Trophoblast cell (in vitro differentiated cells and primary cell): ENCODE measurements around the gene MSL3.

Source experiments
- DNase-seq, 2 donors: peaks; one replicate each; pipeline ENCODE4 v3.0.0-alpha.2; 2016
- H2AFZ ChIP-seq: 2 replicates; pipeline ENCODE4 v1.6.1; 2013; ENCODE audit warnings: low read length, moderate library complexity, mild to moderate bottlenecking; ENCODE audit not compliant: insufficient read depth, poor library complexity
- H2AK5ac ChIP-seq: 2 replicates; pipeline ENCODE4 v1.6.1; 2013; ENCODE audit warnings: mild to moderate bottlenecking, low read length
- H2BK120ac ChIP-seq: 2 replicates; pipeline ENCODE4 v1.6.1; 2013; ENCODE audit warnings: low read length, mild to moderate bottlenecking, moderate library complexity; ENCODE audit not compliant: insufficient read depth, poor library complexity
- H2BK12ac ChIP-seq: 2 replicates; pipeline ENCODE4 v1.6.1; 2013; ENCODE audit warnings: mild to moderate bottlenecking, low read length, moderate library complexity
- H2BK5ac ChIP-seq: 2 replicates; pipeline ENCODE4 v1.6.1; 2013; ENCODE audit warnings: low read length, low read depth, moderate library complexity, mild to moderate bottlenecking; ENCODE audit not compliant: poor library complexity
- H3K14ac ChIP-seq: 2 replicates; pipeline ENCODE4 v1.6.1; 2013; ENCODE audit warnings: mild to moderate bottlenecking, low read length
- H3K18ac ChIP-seq: 2 replicates; pipeline ENCODE4 v1.6.1; 2013; ENCODE audit warnings: mild to moderate bottlenecking, low read length
- H3K23ac ChIP-seq: 2 replicates; pipeline ENCODE4 v1.6.1; 2013; ENCODE audit warnings: low read length
- H3K27ac ChIP-seq: 2 replicates; pipeline ENCODE4 v1.5.1; 2013; ENCODE audit warnings: low read depth, mild to moderate bottlenecking, inconsistent platforms, low read length, moderate library complexity
- H3K27me3 ChIP-seq: 2 replicates; pipeline ENCODE4 v1.6.1; 2013; ENCODE audit warnings: inconsistent platforms, mild to moderate bottlenecking, low read length, moderate library complexity; ENCODE audit not compliant: insufficient read depth
- H3K36me3 ChIP-seq, 2 experiments: 1 replicate in 1 of 2; 2 replicates in 1 of 2; pipeline ENCODE4 v1.6.1; 2013; ENCODE audit warnings: low read length in 2 of 2, mild to moderate bottlenecking in 2 of 2, moderate library complexity in 1 of 2; ENCODE audit not compliant: insufficient read depth in 2 of 2, control insufficient read depth in 1 of 2
- H3K4ac ChIP-seq: 2 replicates; pipeline ENCODE4 v1.6.1; 2013; ENCODE audit warnings: low read depth, mild to moderate bottlenecking, low read length, moderate library complexity
- H3K4me1 ChIP-seq, 2 experiments: 1 replicate in 1 of 2; 2 replicates in 1 of 2; pipeline ENCODE4 v1.6.1; 2013; ENCODE audit warnings: low read length in 2 of 2, mild to moderate bottlenecking in 2 of 2, moderate library complexity in 1 of 2; ENCODE audit not compliant: insufficient read depth in 2 of 2, control insufficient read depth in 1 of 2
- H3K4me2 ChIP-seq: 2 replicates; pipeline ENCODE4 v1.6.1; 2013; ENCODE audit warnings: inconsistent platforms, mild to moderate bottlenecking, low read length, moderate library complexity
- H3K4me3 ChIP-seq: 2 replicates; pipeline ENCODE4 v1.5.1; 2013; ENCODE audit warnings: mild to moderate bottlenecking, low read depth, low read length, inconsistent platforms
- H3K79me1 ChIP-seq: one replicate; pipeline ENCODE4 v1.6.1; 2013; ENCODE audit warnings: low read length
- H3K79me2 ChIP-seq: 2 replicates; pipeline ENCODE4 v1.6.1; 2013; ENCODE audit warnings: low read length, mild to moderate bottlenecking; ENCODE audit not compliant: control insufficient read depth, insufficient read depth, poor library complexity
- H3K9ac ChIP-seq: 2 replicates; pipeline ENCODE4 v1.6.1; 2013; ENCODE audit warnings: mild to moderate bottlenecking, low read length
- H3K9me3 ChIP-seq: 2 replicates; pipeline ENCODE4 v1.6.1; 2013; ENCODE audit warnings: low read depth, mild to moderate bottlenecking, control low read depth, inconsistent platforms, low read length; ENCODE audit not compliant: insufficient read depth
- H4K12ac ChIP-seq: 2 replicates; pipeline ENCODE4 v1.6.1; 2013; ENCODE audit warnings: low read depth, mild to moderate bottlenecking, low read length, moderate library complexity
- H4K8ac ChIP-seq: 2 replicates; pipeline ENCODE4 v1.6.1; 2013; ENCODE audit warnings: low read depth, mild to moderate bottlenecking, low read length, moderate library complexity
- H4K91ac ChIP-seq: one replicate; pipeline ENCODE4 v1.6.1; 2013; ENCODE audit warnings: low read depth, mild to moderate bottlenecking, low read length, moderate library complexity
- WGBS: extraction: QIAGEN DNeasy Blood & Tissue Kit; methylation state at CpG from one replicate; pipeline ENCODE4 v1.1.7; 2013; ENCODE audit warnings: missing lambda C conversion rate; ENCODE audit not compliant: insufficient read length, insufficient coverage; ENCODE audit errors: extremely low coverage; 5-methylcytosine and 5-hydroxymethylcytosine counted together

Gene MSL3

GRCh38 chrX:11766487-11766886, 8.4 kb downstream of the MSL3 start:
- Histone ChIP-seq H3K9me3 (no peaks in the 10 kb centered on the region), H3K36me3 (peaks cover 27 to 42% of the 10 kb centered on the region in 2 experiments), H3K79me1 (no peaks in the 10 kb centered on the region), H2BK5ac (no peak overlapping the region), H3K4me2 (no peak overlapping the region), H4K91ac (no peak overlapping the region), H3K4me1 (no peaks in the 10 kb centered on the region), H3K9ac (no peak overlapping the region), H2AK5ac (no peak overlapping the region), H3K79me2 (no peaks in the 10 kb centered on the region), H3K27ac (no peak overlapping the region), H2BK120ac (no peak overlapping the region), H3K18ac (no peak overlapping the region), H3K4me3 (no peak overlapping the region), H4K8ac (no peak overlapping the region), H3K14ac (no peak overlapping the region), H4K12ac (no peak overlapping the region), H2BK12ac (no peak overlapping the region), H2AFZ (no peak overlapping the region), H3K4ac (no peak overlapping the region), H3K27me3 (no peaks in the 10 kb centered on the region), H3K23ac (no peak overlapping the region)
- no peak for DNase-seq
- no CpG with 5 or more reads among the region's 9 CpGs for WGBS

- Histone ChIP-seq H3K27ac (no peak overlapping the region), H3K9me3 (no peaks in the 10 kb centered on the region), H3K4me2 (no peak overlapping the region), H3K4me1 (no peaks in the 10 kb centered on the region), H4K8ac (no peak overlapping the region), H2AK5ac (no peak overlapping the region), H3K23ac (no peak overlapping the region), H3K36me3 (peaks cover 25 to 38% of the 10 kb centered on the region in 2 experiments), H4K91ac (no peak overlapping the region), H2BK5ac (no peak overlapping the region), H3K27me3 (no peaks in the 10 kb centered on the region), H3K9ac (no peak overlapping the region), H3K4ac (no peak overlapping the region), H2BK120ac (no peak overlapping the region), H3K18ac (no peak overlapping the region), H3K4me3 (no peak overlapping the region), H3K14ac (no peak overlapping the region), H3K79me1 (no peaks in the 10 kb centered on the region), H4K12ac (no peak overlapping the region), H2AFZ (no peak overlapping the region), H3K79me2 (no peaks in the 10 kb centered on the region), H2BK12ac (no peak overlapping the region)
- DNase-seq = no peak
- no CpG with 5 or more reads among the region's 3 CpGs for WGBS
Observed at GRCh38 chrX:11768039-11768438, 10.0 kb downstream of the MSL3 start.

- no peak overlapping the region for H2BK5ac ChIP-seq
- peaks cover 15 to 25% of the 10 kb centered on the region in 2 experiments for H3K36me3 ChIP-seq
- H3K4me2 ChIP-seq = no peak overlapping the region
- no peaks in the 10 kb centered on the region for H3K9me3 ChIP-seq
- H3K18ac ChIP-seq = no peak overlapping the region
- no peak overlapping the region for H3K9ac ChIP-seq
- no peak overlapping the region for H3K4ac ChIP-seq
- H3K27me3 ChIP-seq = no peaks in the 10 kb centered on the region
- no peaks in the 10 kb centered on the region for H3K79me2 ChIP-seq
- no peak overlapping the region for H2AFZ ChIP-seq
- no peaks in the 10 kb centered on the region for H3K4me1 ChIP-seq
- H2AK5ac ChIP-seq = no peak overlapping the region
- DNase-seq = peak; percentile 16 to 61
- no peak overlapping the region for H3K14ac ChIP-seq
- no peak overlapping the region for H2BK12ac ChIP-seq
- no peak overlapping the region for H3K23ac ChIP-seq
- H4K8ac ChIP-seq = no peak overlapping the region
- no peak overlapping the region for H4K91ac ChIP-seq
- H3K79me1 ChIP-seq = no peaks in the 10 kb centered on the region
- no peak overlapping the region for H3K27ac ChIP-seq
- no peak overlapping the region for H2BK120ac ChIP-seq
- WGBS = no CpG with 5 or more reads among the region's 12 CpGs
- H3K4me3 ChIP-seq = no peak overlapping the region
- no peak overlapping the region for H4K12ac ChIP-seq
Observed at GRCh38 chrX:11770320-11770719, 12.3 kb downstream of the MSL3 start.

GRCh38 chrX:11778230-11778629, 20.2 kb downstream of the MSL3 start:
- peaks cover 4 to 7% of the 10 kb centered on the region in 2 experiments for H3K36me3 ChIP-seq
- H3K4ac ChIP-seq = no peak overlapping the region
- H4K8ac ChIP-seq = no peak overlapping the region
- H3K18ac ChIP-seq = no peak overlapping the region
- H2BK12ac ChIP-seq = no peak overlapping the region
- no peak overlapping the region for H2BK120ac ChIP-seq
- no peak overlapping the region for H3K27ac ChIP-seq
- H2AFZ ChIP-seq = no peak overlapping the region
- no peak overlapping the region for H3K23ac ChIP-seq
- H3K14ac ChIP-seq = no peak overlapping the region
- no peak overlapping the region for H3K4me2 ChIP-seq
- DNase-seq = no peak
- H2AK5ac ChIP-seq = no peak overlapping the region
- H4K12ac ChIP-seq = no peak overlapping the region
- no peak overlapping the region for H3K9ac ChIP-seq
- no CpG with 5 or more reads among the region's 4 CpGs for WGBS
- H3K4me3 ChIP-seq = no peak overlapping the region
- no peak overlapping the region for H4K91ac ChIP-seq
- H3K4me1 ChIP-seq = no peaks in the 10 kb centered on the region
- H3K79me2 ChIP-seq = no peaks in the 10 kb centered on the region
- H3K79me1 ChIP-seq = no peaks in the 10 kb centered on the region
- no peaks in the 10 kb centered on the region for H3K27me3 ChIP-seq
- no peak overlapping the region for H2BK5ac ChIP-seq
- peaks cover 2% of the 10 kb centered on the region for H3K9me3 ChIP-seq
